K562 (cell line): ENCODE results near the gene RNF114. TPM values are rescaled to one million over a fixed set of nuclear protein-coding genes. Genes with fewer than 3 reads are reported as not detected.

Source experiments
- ATAC-seq: fragments of 200-7000 bp; cut with Tn5 transposase; 3 replicates; pipeline ENCODE4 v1.9.1; 2020; ENCODE audit warnings: moderate library complexity
- BruUV-seq: library from RNA; stranded (reverse); fragments of 400-500 nt; replicated peaks from 2 replicates; lab custom pipeline; 2021; lab: Mats Ljungman, UMichigan
- CTCF ChIA-PET: fragments of 300-600 bp; formaldehyde crosslinking; extraction: SDS; loops from one replicate; lab custom pipeline; 2021; ENCODE audit warnings: low intra/inter-chr PET ratio; lab: Yijun Ruan, JAX
- POLR2A ChIA-PET: fragments of 300-600, 350-650 bp; sonication (Branson Sonifier 250); formaldehyde crosslinking; extraction: SDS; loops from one replicate; lab custom pipeline; 2021; ENCODE audit warnings: antibody characterized with exemption, inconsistent platforms; lab: Yijun Ruan, JAX
- DNase-seq, 4 experiments: peaks; one replicate each; pipeline versions ENCODE4 v3.0.0 to v3.0.0-alpha.2; 2011 to 2018; ENCODE audit warnings: low spot score in 3 of 4, mixed read lengths in 3 of 4; ENCODE audit errors: extremely low read depth in 1 of 4
- FAIRE-seq: peaks from 2 replicates; lab custom pipeline; 2011; peaks lifted over from hg19 to GRCh38; lab: Jason Lieb, UNC
- H2AFZ ChIP-seq: 2 replicates; pipeline ENCODE4 v1.6.0; 2011; ENCODE audit warnings: low read depth, low read length, control low read depth, inconsistent platforms
- H3K27ac ChIP-seq: fragments of 200-600 bp; 3 replicates; pipeline ENCODE4 v1.8.0; 2011; ENCODE audit warnings: low read depth, mild to moderate bottlenecking, control low read depth, inconsistent platforms, low read length, moderate library complexity, mixed read lengths; ENCODE audit errors: extremely low read depth
- H3K27me3 ChIP-seq, 2 experiments: fragments of 300-600 bp in 1 of 2; 2 replicates in 1 of 2; 3 replicates in 1 of 2; pipeline versions ENCODE4 v1.6.0 to v1.8.0; 2011; ENCODE audit warnings: inconsistent platforms in 2 of 2, low read length in 2 of 2, mild to moderate bottlenecking in 1 of 2, mixed read lengths in 1 of 2, moderate library complexity in 1 of 2; ENCODE audit not compliant: control insufficient read depth in 2 of 2, insufficient read depth in 2 of 2
- H3K36me3 ChIP-seq: fragments of 300-600 bp; 3 replicates; pipeline ENCODE4 v1.8.0; 2011; ENCODE audit warnings: mild to moderate bottlenecking, low read length, inconsistent platforms; ENCODE audit not compliant: control insufficient read depth, insufficient read depth
- H3K4me1 ChIP-seq, 2 experiments: fragments of 200-600 bp in 1 of 2; replicated peaks in 1 of 2; 2 replicates in 1 of 2; 3 replicates in 1 of 2; pipeline versions ENCODE4 v1.5.1 to v1.8.0; 2011; ENCODE audit warnings: inconsistent platforms in 2 of 2, low read length in 2 of 2, mild to moderate bottlenecking in 1 of 2, mixed read lengths in 1 of 2, moderate library complexity in 1 of 2; ENCODE audit not compliant: control insufficient read depth in 2 of 2, insufficient read depth in 2 of 2
- H3K4me2 ChIP-seq: 2 replicates; pipeline ENCODE4 v1.6.1; 2011; ENCODE audit warnings: low read length, control low read depth, inconsistent platforms, mixed read lengths; ENCODE audit not compliant: insufficient read depth
- H3K4me3 ChIP-seq: fragments of 200-600 bp; sonication (generic), shearing (Covaris generic); 2 replicates; pipeline ENCODE4 v1.5.1; 2016; ENCODE audit warnings: control low read depth, inconsistent platforms
- H3K79me2 ChIP-seq: fragments of 200-600 bp; 3 replicates; pipeline ENCODE4 v1.8.0; 2011; ENCODE audit warnings: low read length, inconsistent platforms; ENCODE audit not compliant: control insufficient read depth, insufficient read depth
- H3K9ac ChIP-seq, 2 experiments: 2 replicates each; pipeline versions ENCODE4 v1.6.0 to v1.6.1; 2011; ENCODE audit warnings: low read depth in 2 of 2, low read length in 2 of 2, control low read depth in 1 of 2, inconsistent platforms in 1 of 2, mild to moderate bottlenecking in 1 of 2, mixed read lengths in 1 of 2; ENCODE audit not compliant: insufficient read depth in 1 of 2
- H3K9me1 ChIP-seq: one replicate; pipeline ENCODE4 v1.6.0; 2011; ENCODE audit warnings: inconsistent platforms, mild to moderate bottlenecking, low read length, moderate library complexity; ENCODE audit not compliant: control insufficient read depth, insufficient read depth
- H3K9me3 ChIP-seq: replicated peaks from 2 replicates; pipeline ENCODE4 v1.5.1; 2011; ENCODE audit warnings: low read depth, low read length, inconsistent platforms; ENCODE audit not compliant: control insufficient read depth, insufficient read depth
- H4K20me1 ChIP-seq: replicated peaks from 2 replicates; pipeline ENCODE4 v1.6.1; 2011; ENCODE audit warnings: low read length, inconsistent platforms, mixed read lengths; ENCODE audit not compliant: control insufficient read depth, insufficient read depth
- SRF ChIP-seq, 2 experiments: fragments of 250-450, 450-650 bp in 1 of 2; sonication (Bioruptor Pico) in 1 of 2; sonication (generic) in 1 of 2; formaldehyde crosslinking; IDR thresholded peaks; 2 replicates each; pipeline versions ENCODE4 v1.5.0 to v1.5.1; 2020 to 2022; ENCODE audit warnings: mild to moderate bottlenecking in 1 of 2, missing genetic modification reagents in 1 of 2
- ZEB2 ChIP-seq: fragments of 450-650 bp; IDR thresholded peaks from 2 replicates; pipeline ENCODE4 v1.6.1; 2016
- WGBS: fragments of 100-300 bp; shearing (Covaris generic); methylation state at CpG from one replicate; pipeline ENCODE4 v1.1.6; 2016; ENCODE audit warnings: low coverage, mixed read lengths; ENCODE audit not compliant: insufficient coverage; ENCODE audit errors: missing lambda C conversion rate; 5-methylcytosine and 5-hydroxymethylcytosine counted together
- in situ Hi-C: fragments of 300-500 bp; cut with MboI; formaldehyde crosslinking; loops from 4 replicates; pipeline ENCODE4 v1.15.0; 2018; ENCODE audit warnings: inconsistent platforms, mixed read lengths
- intact Hi-C: fragments of 100-400 bp; cut with micrococcal nuclease; formaldehyde crosslinking; loops from 2 replicates; pipeline ENCODE4 v1.14.2; 2022
- polyA plus RNA-seq, 8 experiments: library from polyadenylated mRNA; depleted of rRNA in 4 of 8; stranded (reverse) in 5 of 8; unstranded in 3 of 8; fragments of >200 nt; fragmentation: Nextera tagmentation in 2 of 8; fragmentation: Illumina TruSeq in 1 of 8; extraction: Ambion mirVana in 2 of 8; extraction: Trizol in 1 of 8; gene quantifications; 2 replicates each; pipeline versions ENCODE4 v1.2.1 to v1.2.3, GENCODE V29; 2011 to 2014; ENCODE audit warnings: inconsistent platforms in 1 of 8, missing spikeins in 1 of 8
- total RNA-seq, 7 experiments: library from RNA; depleted of rRNA in 6 of 7; stranded (reverse); fragments of >200 nt in 6 of 7; fragmentation: Illumina TruSeq in 2 of 7; extraction: Trizol in 2 of 7; gene quantifications; 2 replicates each; pipeline versions ENCODE4 v1.2.1 to v1.2.3, GENCODE V29; 2011 to 2021; ENCODE audit warnings: low replicate concordance in 1 of 7
- TF ChIP-seq, protein P1 (sequence below), 3 experiments: IDR thresholded peaks in 2 of 3; conservative IDR thresholded peaks in 1 of 3; 2 replicates each; pipeline ENCODE4 v1.5.1; 2011 to 2012; ENCODE audit warnings: low read length in 3 of 3, mild to moderate bottlenecking in 3 of 3, control low read depth in 2 of 3, improper control_type of control experiment in 1 of 3, inconsistent platforms in 1 of 3, low read depth in 1 of 3, mixed read lengths in 1 of 3, moderate library complexity in 1 of 3; ENCODE audit not compliant: insufficient read depth in 2 of 3
- TF ChIP-seq, protein P2 (sequence below): IDR thresholded peaks from 2 replicates; pipeline ENCODE4 v1.6.1; 2011; ENCODE audit warnings: borderline replicate concordance, low read depth, mild to moderate bottlenecking, moderate library complexity, low read length; ENCODE audit not compliant: insufficient read depth, poor library complexity, severe bottlenecking

RNF114 gene
- total and polyA plus RNA-seq, 9 of the 15 experiments (the other 6 are each of a cell fraction or from before 2014, with no cell fraction given): 38.6 to 111 (median 62.6) TPM

DNA sequence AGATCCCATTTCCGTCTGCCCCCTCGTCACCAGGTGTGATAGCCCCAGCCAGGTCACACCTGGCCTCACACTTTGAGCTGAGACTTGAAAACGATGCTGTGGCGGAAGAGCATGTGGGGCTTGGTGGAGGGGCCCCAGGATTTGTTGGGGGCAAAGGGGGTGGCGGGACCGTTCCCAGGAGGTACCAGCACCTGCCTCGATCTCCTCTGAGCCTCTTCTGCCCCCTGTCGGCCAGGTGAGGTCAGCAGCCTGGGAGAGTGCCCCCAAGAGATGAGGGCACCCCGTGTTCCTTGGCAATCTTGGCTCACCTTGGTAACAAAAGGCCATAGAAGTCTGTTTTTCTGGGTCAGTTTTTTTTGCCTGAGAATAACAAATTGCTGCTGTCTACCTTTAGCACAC is 46.3 kb upstream of the RNF114 start:
- TF ChIP-seq ZEB2 (peak; percentile 94), SRF (CRISPR knock-in tag; IDR thresholded peaks at IDR 0.05) (no peak)
- TF ChIP-seq, protein P1, sequence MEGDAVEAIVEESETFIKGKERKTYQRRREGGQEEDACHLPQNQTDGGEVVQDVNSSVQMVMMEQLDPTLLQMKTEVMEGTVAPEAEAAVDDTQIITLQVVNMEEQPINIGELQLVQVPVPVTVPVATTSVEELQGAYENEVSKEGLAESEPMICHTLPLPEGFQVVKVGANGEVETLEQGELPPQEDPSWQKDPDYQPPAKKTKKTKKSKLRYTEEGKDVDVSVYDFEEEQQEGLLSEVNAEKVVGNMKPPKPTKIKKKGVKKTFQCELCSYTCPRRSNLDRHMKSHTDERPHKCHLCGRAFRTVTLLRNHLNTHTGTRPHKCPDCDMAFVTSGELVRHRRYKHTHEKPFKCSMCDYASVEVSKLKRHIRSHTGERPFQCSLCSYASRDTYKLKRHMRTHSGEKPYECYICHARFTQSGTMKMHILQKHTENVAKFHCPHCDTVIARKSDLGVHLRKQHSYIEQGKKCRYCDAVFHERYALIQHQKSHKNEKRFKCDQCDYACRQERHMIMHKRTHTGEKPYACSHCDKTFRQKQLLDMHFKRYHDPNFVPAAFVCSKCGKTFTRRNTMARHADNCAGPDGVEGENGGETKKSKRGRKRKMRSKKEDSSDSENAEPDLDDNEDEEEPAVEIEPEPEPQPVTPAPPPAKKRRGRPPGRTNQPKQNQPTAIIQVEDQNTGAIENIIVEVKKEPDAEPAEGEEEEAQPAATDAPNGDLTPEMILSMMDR (IDR thresholded peaks at IDR 0.05 in 2 of 3, conservative IDR thresholded peaks at IDR 0.05 in 1 of 3; ENCODE audit: insufficient read depth in 2 of 3, low read depth in 1 of 3, low read length in 3 of 3): peak; percentile 25 to 41 (median 33); a peak in 3 of 6 replicates
- TF ChIP-seq, protein P2, sequence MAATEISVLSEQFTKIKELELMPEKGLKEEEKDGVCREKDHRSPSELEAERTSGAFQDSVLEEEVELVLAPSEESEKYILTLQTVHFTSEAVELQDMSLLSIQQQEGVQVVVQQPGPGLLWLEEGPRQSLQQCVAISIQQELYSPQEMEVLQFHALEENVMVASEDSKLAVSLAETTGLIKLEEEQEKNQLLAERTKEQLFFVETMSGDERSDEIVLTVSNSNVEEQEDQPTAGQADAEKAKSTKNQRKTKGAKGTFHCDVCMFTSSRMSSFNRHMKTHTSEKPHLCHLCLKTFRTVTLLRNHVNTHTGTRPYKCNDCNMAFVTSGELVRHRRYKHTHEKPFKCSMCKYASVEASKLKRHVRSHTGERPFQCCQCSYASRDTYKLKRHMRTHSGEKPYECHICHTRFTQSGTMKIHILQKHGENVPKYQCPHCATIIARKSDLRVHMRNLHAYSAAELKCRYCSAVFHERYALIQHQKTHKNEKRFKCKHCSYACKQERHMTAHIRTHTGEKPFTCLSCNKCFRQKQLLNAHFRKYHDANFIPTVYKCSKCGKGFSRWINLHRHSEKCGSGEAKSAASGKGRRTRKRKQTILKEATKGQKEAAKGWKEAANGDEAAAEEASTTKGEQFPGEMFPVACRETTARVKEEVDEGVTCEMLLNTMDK: peak; percentile 23
- H3K9me1 ChIP-seq: peaks cover 4% of the 10 kb centered on the region
- no peak overlapping the region for H3K9ac ChIP-seq
- FAIRE-seq (no peak), ATAC-seq (no peak), DNase-seq (no peak)
- no peak overlapping the region for H3K4me3 ChIP-seq
- POLR2A ChIA-PET: interaction anchor here (0.6 kb wide), 1 partner anchor 40 kb away, joined by 3 read pairs; no protein-coding TSS in a partner anchor
- H4K20me1 ChIP-seq: peaks cover 12% of the 10 kb centered on the region; the same call in 1 of the 2 replicates
- H3K27me3 ChIP-seq: no peaks in the 10 kb centered on the region
- H3K36me3 ChIP-seq: peaks cover 34% of the 10 kb centered on the region; the same call in 1 of the 3 replicates
- in situ Hi-C loops (loop anchor here (25.0 kb wide), 1 partner anchor 553 kb away; no protein-coding TSS in a partner anchor), intact Hi-C loops (loop anchor here (2.0 to 5.0 kb wide), 2 partner anchors 39 to 348 kb away; no protein-coding TSS in a partner anchor)
- H3K4me1 ChIP-seq: peaks cover 8 to 47% of the 10 kb centered on the region in 2 experiments
- no peaks in the 10 kb centered on the region for H3K9me3 ChIP-seq
- no peak overlapping the region for H3K4me2 ChIP-seq
- no peak overlapping the region for H3K27ac ChIP-seq
- WGBS: 58% methylated on average over 7 of the region's 9 CpGs
- no peak overlapping the region for H2AFZ ChIP-seq
- H3K79me2 ChIP-seq: no peaks in the 10 kb centered on the region
- CTCF ChIA-PET: interaction anchor here (0.6 to 3.0 kb wide), 6 partner anchors 38 to 556 kb away, joined by 3 to 18 read pairs (median 3); no protein-coding TSS in a partner anchor
- BruUV-seq: no TSS peak
